Heart left ventricle (tissue), 16 donors: ENCODE measurements around the gene DYSF. TPM values are rescaled to one million over a fixed set of nuclear protein-coding genes. Genes with fewer than 3 reads are reported as not detected.

ENCODE experiments used
- ATAC-seq, 4 donors: fragments of 200-7000 bp; cut with Tn5 transposase; one replicate each; pipeline ENCODE4 v1.9.1; 2020 to 2022; ENCODE audit warnings: moderate library complexity in 4 of 4, mild to moderate bottlenecking in 3 of 4, moderate number of reproducible peaks in 1 of 4
- DNase-seq, 5 donors: peaks; one replicate each; pipeline ENCODE4 v3.0.0-alpha.2; 2020
- H3K27ac ChIP-seq, 12 donors: fragments of 200-600 bp; sonication (generic) in 4 of 12; one replicate each; pipeline versions ENCODE4 v1.5.0 to v1.8.0; 2016 to 2022; ENCODE audit warnings: mild to moderate bottlenecking in 2 of 12
- H3K27me3 ChIP-seq, 9 donors: fragments of 200-600 bp; sonication (generic) in 2 of 9; one replicate each; pipeline versions ENCODE4 v1.5.1 to v1.8.0; 2016 to 2022; ENCODE audit warnings: mild to moderate bottlenecking in 3 of 9
- H3K36me3 ChIP-seq, 9 donors: fragments of 200-600 bp; sonication (generic) in 2 of 9; one replicate each; pipeline versions ENCODE4 v1.5.0 to v1.8.0; 2018 to 2022; ENCODE audit warnings: mild to moderate bottlenecking in 2 of 9
- H3K4me1 ChIP-seq, 12 donors: fragments of 200-600 bp; sonication (generic) in 4 of 12; one replicate each; pipeline versions ENCODE4 v1.5.0 to v1.8.0; 2016 to 2022; ENCODE audit warnings: mild to moderate bottlenecking in 3 of 12
- H3K4me3 ChIP-seq, 12 donors: fragments of 200-600 bp; sonication (generic) in 4 of 12; one replicate each; pipeline versions ENCODE4 v1.5.0 to v1.8.0; 2017 to 2022; ENCODE audit warnings: mild to moderate bottlenecking in 9 of 12, moderate library complexity in 4 of 12
- H3K9me3 ChIP-seq, 12 donors: fragments of 200-600 bp; sonication (generic) in 4 of 12; one replicate each; pipeline versions ENCODE4 v1.5.0 to v1.8.0; 2016 to 2022; ENCODE audit warnings: mild to moderate bottlenecking in 1 of 12
- POLR2A ChIP-seq, 2 donors: fragments of 450-650 bp; IDR thresholded peaks; one replicate each; pipeline ENCODE4 v1.6.1; 2017; ENCODE audit warnings: antibody characterized with exemption in 2 of 2, mild to moderate bottlenecking in 2 of 2, moderate library complexity in 2 of 2
- WGBS, 4 donors: extraction: QIAGEN DNeasy Blood & Tissue Kit in 2 of 4; methylation state at CpG; one replicate each; pipeline versions ENCODE4 v1.1.5 to v1.1.7; 2013 to 2018; 5-methylcytosine and 5-hydroxymethylcytosine counted together
- intact Hi-C, 10 donors: fragments of 100-400 bp; cut with DNase I; formaldehyde crosslinking; loops; one replicate each; pipeline versions ENCODE4 v1.11.1 to v1.14.2; 2022
- polyA plus RNA-seq, 2 donors: library from polyadenylated mRNA; stranded (reverse); fragments of 200-250 nt; gene quantifications; one replicate each; pipeline ENCODE4 v1.2.3, GENCODE V29; 2013
- total RNA-seq, 9 donors: library from RNA; depleted of rRNA in 2 of 9; stranded (reverse); fragments of >200 nt in 2 of 9; fragmentation: NEBNext Ultra II Directional in 3 of 9; extraction: Animal tissue kit (Norgen Biotek cat#: 25700) in 3 of 9; gene quantifications; one replicate each; pipeline versions ENCODE4 v1.1.0 to v1.2.4, GENCODE V29; 2016 to 2023
- TF ChIP-seq, protein P1 (sequence below), 12 donors: fragments of 200-600 bp; sonication (generic) in 4 of 12; IDR thresholded peaks; one replicate each; pipeline versions ENCODE4 v1.5.0 to v1.8.0; 2018 to 2022; ENCODE audit warnings: antibody characterized with exemption in 12 of 12, mild to moderate bottlenecking in 5 of 12
- donor health status: ischemic (EF 13 %, LVEDD 7.1; RV severe dilation, severe dysfunction).
- donor health status: healthy with polysubstance abuse.
- donor health status: DM: no; HTN: yes; CAD: no.
- donor health status: DM: no; HTN: no; CAD: no.
- donor health status: ischemic (EF 25% LVEDD 6.9; RV normal size, moderate dysfunction).
- donor health status: ischemic (EF 25% LVEDD 5.7; RV mildly dilated, moderate dysfunction).
- donor health status: healthy.
- donor health status: DM: yes; HTN: yes; CAD: no.
- donor health status: ischemic (EF 35%, LVEDD 5.7; RV mildly dilated, moderate dysfunction).
- donor health status: nonischemic (EF 11% LVEDD 7.7; RV severe dilation, severe dysfunction).
- donor health status: DM: yes; HTN: yes; CAD: no.
- donor health status: PGD.
- donor health status: ischemic (EF 29% LVEDD 5.4; RV normal size, mild dysfunction).
- donor health status: nonischemic (EF 23%, LVEDD 6.1; RV moderate dilation, normal function).

DYSF gene
- total and polyA plus RNA-seq, 11 donors = 25.5 to 99.9 (median 78.6) TPM

DNA sequence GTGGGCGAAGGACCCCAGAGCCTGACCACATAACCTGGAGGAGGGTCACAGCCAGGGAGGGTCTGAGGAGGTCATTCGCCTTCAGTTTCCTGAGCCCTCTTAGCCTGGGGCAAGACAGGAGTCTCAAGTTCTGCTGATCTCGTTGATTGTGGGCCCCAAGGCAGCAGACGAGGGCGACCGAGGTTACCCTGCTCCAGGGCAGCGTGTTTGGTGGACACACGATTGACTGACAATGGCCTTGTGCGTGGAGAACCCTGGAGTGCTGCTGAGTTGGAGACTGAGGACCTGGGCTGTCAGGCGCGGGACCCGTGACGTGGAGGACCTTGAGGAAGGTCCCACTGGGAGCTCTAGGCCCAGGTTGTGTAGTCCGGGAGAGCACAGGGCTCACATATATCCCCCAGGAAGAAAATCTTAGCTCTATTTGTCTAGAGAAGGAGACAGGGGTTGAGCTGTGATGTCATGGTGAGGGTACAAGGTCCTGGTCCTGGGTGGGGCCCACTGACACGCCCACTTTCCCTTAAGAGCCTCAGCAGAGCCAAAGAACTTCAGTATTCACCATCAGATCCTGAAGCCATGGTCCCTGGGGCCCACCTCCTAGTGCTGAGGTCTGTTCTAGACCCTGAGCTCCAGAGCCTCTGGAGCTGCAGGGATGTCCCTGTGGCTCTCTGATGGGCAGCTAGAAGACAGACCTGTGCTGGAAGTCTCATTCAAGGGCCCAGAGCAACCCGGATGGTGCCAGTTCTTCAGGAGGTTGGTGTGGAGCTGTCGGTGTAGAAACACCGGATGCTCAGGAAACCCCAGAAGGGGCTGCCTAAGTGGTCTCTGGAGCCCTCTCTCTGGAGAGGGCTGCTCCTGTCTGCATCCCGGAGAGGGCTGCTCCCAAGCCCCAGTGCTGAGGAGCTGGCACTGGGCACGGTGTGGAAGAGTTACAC is 53.1 kb downstream of the DYSF start:
- TF ChIP-seq POLR2A (IDR thresholded peaks at IDR 0.05) = no peak
- TF ChIP-seq, protein P1, sequence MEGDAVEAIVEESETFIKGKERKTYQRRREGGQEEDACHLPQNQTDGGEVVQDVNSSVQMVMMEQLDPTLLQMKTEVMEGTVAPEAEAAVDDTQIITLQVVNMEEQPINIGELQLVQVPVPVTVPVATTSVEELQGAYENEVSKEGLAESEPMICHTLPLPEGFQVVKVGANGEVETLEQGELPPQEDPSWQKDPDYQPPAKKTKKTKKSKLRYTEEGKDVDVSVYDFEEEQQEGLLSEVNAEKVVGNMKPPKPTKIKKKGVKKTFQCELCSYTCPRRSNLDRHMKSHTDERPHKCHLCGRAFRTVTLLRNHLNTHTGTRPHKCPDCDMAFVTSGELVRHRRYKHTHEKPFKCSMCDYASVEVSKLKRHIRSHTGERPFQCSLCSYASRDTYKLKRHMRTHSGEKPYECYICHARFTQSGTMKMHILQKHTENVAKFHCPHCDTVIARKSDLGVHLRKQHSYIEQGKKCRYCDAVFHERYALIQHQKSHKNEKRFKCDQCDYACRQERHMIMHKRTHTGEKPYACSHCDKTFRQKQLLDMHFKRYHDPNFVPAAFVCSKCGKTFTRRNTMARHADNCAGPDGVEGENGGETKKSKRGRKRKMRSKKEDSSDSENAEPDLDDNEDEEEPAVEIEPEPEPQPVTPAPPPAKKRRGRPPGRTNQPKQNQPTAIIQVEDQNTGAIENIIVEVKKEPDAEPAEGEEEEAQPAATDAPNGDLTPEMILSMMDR (IDR thresholded peaks at IDR 0.05) = no peak
- Histone ChIP-seq H3K27me3 (no peaks in the 10 kb centered on the region), H3K27ac (peak overlapping the region in 5 of 12 donors; percentile 83 to 92 (median 88)), H3K4me3 (no peak overlapping the region), H3K36me3 (peaks cover 0 to 4% (median 0%) of the 10 kb centered on the region in 9 donors), H3K4me1 (peaks cover 28 to 58% (median 43%) of the 10 kb centered on the region in 12 donors), H3K9me3 (no peaks in the 10 kb centered on the region)
- intact Hi-C loops = loop anchor here in 5 of 10 donors (5.0 to 10.0 kb wide), 4 partner anchors 44 to 352 kb away; no protein-coding TSS in a partner anchor
- DNase-seq (no peak), ATAC-seq (no peak)
- WGBS, 4 donors = 85 to 94% (median 86%) methylated on average over 15 to 20 of the region's 20 CpGs

DNA sequence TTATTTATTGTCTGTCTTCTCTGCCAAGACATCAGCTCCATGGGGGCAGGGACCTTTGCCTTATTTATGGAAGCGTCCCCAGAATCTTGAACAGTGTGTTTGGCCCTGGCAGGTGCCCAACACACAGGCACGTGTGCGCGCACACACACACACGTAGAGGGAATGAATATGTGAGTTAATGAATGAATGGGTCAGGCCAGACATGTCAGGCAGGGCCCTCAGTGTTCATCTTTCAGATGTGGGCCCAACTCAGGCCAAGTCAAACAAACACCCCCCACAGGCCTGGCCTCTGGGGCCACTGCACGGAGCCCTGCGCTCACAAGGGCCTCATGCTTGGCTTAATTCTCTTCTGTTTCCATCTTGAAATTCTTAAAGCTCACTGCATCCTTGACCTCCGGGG is 54.1 kb downstream of the DYSF start:
- Histone ChIP-seq H3K27me3 (no peaks in the 10 kb centered on the region), H3K9me3 (no peaks in the 10 kb centered on the region), H3K27ac (no peak overlapping the region), H3K36me3 (peaks cover 0 to 12% (median 0%) of the 10 kb centered on the region in 9 donors), H3K4me3 (no peak overlapping the region), H3K4me1 (peaks cover 23 to 49% (median 38%) of the 10 kb centered on the region in 12 donors)
- DNase-seq = no peak
- 69 to 81% (median 73%) methylated on average over 6 to 8 of the region's 8 CpGs for WGBS, 4 donors
- TF ChIP-seq, protein P1 (IDR thresholded peaks at IDR 0.05) = no peak
- no peak for TF ChIP-seq POLR2A (IDR thresholded peaks at IDR 0.05)
- ATAC-seq = no peak
- intact Hi-C loops = loop anchor here in 5 of 10 donors (5.0 to 10.0 kb wide), 4 partner anchors 45 to 353 kb away; no protein-coding TSS in a partner anchor

DNA sequence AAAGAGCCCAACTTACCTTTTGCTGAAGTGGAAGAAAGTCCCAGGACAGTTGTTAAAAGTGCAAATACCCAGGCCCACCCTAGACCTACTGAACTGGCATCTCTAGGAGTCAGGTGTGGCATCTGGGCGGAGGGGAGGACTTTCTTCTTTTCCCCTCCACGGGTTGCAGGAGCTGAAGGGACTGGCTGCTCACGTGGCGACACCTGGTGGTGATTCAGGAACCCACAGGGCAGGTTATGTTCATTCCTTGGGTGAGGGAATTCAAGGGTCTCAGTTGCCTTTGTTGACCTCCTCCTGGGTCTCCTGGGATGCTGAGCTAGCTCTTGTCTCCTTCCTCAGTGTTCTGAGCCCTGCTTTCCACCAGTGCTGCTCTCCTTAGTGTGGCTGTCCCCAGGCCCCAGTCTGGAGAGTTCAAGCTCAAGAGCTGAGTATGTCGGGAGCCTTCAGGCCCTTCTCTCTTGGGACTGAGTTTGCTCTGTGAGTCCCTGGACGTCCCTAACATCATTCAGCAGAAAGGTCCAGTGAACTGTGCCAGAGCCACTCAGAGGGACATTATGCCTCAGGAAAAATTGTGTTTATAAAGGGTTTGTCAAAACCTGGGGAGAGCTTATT is 56.9 kb downstream of the DYSF start:
- H3K9me3 ChIP-seq = no peaks in the 10 kb centered on the region
- no peak for TF ChIP-seq POLR2A (IDR thresholded peaks at IDR 0.05)
- TF ChIP-seq, protein P1 (IDR thresholded peaks at IDR 0.05) = peak; percentile 82 to 97 (median 91)
- ATAC-seq (peak in 3 of 4 donors; percentile 48 to 62 (median 62)), DNase-seq (peak in 4 of 5 donors; percentile 62 to 71 (median 66))
- H3K4me3 ChIP-seq = no peak overlapping the region
- H3K27me3 ChIP-seq = no peaks in the 10 kb centered on the region
- H3K4me1 ChIP-seq = peaks cover under 1 to 25% (median 10%) of the 10 kb centered on the region in 12 donors
- intact Hi-C loops = loop anchor here (1.0 to 5.0 kb wide), 12 partner anchors 49 to 353 kb away; partner anchors contain the start of gene PAIP2B (in 1 of the 10)
- 15 to 25% (median 20%) methylated on average over 6 of the region's 6 CpGs for WGBS, 4 donors
- no peak overlapping the region for H3K27ac ChIP-seq
- peaks cover 0 to 31% (median 7%) of the 10 kb centered on the region in 9 donors for H3K36me3 ChIP-seq
